HG03280 (cell line): ENCODE measurements around the gene ZNF280A.
"Not testable (repeated sequence)": the region's sequence is repeated elsewhere in the genome, so short reads cannot be mapped to it uniquely, and the experiment has no call there.

Source experiments
- ATAC-seq: cut with Tn5 transposase; IDR thresholded peaks from one replicate; pipeline ENCODE4 v1.9.1; 2021; ENCODE audit warnings: mild to moderate bottlenecking, moderate library complexity; ENCODE audit not compliant: unreplicated experiment

Gene ZNF280A

GRCh38 chr22:22478470-22478869 lies 41.6 kb downstream of the ZNF280A start:
- no peak for ATAC-seq

DNA sequence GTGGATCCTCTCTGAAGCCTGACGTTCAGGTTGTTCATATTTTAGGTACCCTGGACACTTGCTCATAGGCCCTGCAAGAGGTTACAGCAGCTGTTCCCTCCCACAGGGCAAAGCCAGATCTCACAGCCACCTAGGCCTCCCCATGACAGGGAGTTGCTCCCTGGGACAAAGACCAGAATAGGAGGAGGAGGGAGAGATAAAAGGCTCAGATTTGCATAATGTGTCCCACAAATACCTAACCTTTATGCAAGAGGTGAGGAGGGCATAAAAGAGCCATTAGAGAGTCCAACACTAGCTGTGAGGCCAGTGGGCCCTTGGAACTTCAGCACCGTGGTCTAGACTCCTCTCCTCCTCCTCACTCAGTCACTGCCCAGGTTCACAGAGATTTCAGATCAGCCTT lies 45.3 kb downstream of the ZNF280A start:
- ATAC-seq = no peak

GRCh38 chr22:22471104-22471503 lies 49.0 kb downstream of the ZNF280A start:
- ATAC-seq = not testable (repeated sequence)

- no peak for ATAC-seq
These were observed 50.5 kb downstream of the ZNF280A start for GRCh38 chr22:22469527-22469926.

- ATAC-seq = not testable (repeated sequence)
These were observed 51.1 kb downstream of the ZNF280A start for GRCh38 chr22:22468794-22469469.

DNA sequence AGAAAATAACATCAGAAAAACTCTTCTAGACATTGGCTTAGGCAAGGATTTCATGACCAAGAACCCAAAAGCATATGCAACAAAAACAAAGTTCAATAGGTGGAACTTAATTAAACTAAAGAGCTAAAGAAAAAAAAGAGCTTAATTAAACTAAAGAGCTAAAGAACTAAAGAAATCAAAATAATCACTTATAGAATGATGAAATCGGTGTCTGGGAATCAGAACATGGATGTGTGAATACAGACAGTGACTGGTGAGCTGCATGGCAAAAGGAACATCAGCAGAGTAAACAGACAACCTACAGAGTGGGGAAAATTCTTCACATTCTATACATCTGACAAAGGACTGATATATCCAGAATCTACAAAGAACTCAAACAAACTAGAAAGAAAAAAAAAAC lies 53.0 kb downstream of the ZNF280A start:
- ATAC-seq = no peak

DNA sequence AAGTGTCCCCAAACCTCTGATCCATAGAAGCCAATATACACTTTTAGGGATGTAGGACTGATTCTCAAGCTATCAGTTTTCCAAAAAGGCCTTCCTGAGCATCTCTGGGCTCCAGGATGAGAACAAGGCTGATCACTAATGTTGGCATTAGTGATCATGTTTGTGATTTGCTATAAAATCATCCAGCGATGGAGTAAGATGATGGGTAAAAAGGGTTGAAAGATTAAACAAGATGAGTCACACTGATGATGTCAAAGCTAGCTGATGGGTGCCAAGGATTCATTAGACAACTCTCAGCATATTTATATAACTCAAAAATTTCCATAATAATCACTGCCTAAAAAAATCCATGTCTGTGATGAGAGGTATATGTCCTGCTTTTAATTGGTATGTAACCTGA lies 54.3 kb downstream of the ZNF280A start:
- ATAC-seq = no peak

GRCh38 chr22:22465094-22465602 lies 54.9 kb downstream of the ZNF280A start:
- no peak for ATAC-seq

- no peak for ATAC-seq
These were observed 55.5 kb downstream of the ZNF280A start for GRCh38 chr22:22464541-22465054.

GRCh38 chr22:22463855-22464540 lies 56.1 kb downstream of the ZNF280A start:
- no peak for ATAC-seq
